HEK293 (cell line): ENCODE measurements around the gene RAB21.

ENCODE experiments used
- CTCF ChIA-PET: fragments of 350-600 bp; formaldehyde crosslinking; extraction: SDS; loops from one replicate; lab custom pipeline; 2021; ENCODE audit warnings: antibody characterized with exemption; lab: Yijun Ruan, JAX
- POLR2A ChIA-PET: fragments of 300-600 bp; formaldehyde crosslinking; extraction: SDS; loops from one replicate; lab custom pipeline; 2020; ENCODE audit warnings: antibody characterized with exemption, inconsistent platforms; lab: Yijun Ruan, JAX
- H3K27ac ChIP-seq: fragments of 200-500 bp; sonication (Bioruptor generic); 2 replicates; pipeline ENCODE4 v1.5.1; 2014; ENCODE audit warnings: low read depth, low read length, control low read depth, inconsistent platforms; ENCODE audit errors: extremely low read depth
- H3K36me3 ChIP-seq, 2 experiments: fragments of 200-500 bp in 1 of 2; sonication (Bioruptor generic) in 1 of 2; 1 replicate in 1 of 2; 2 replicates in 1 of 2; pipeline ENCODE4 v1.5.1; 2014 to 2017; ENCODE audit warnings: inconsistent platforms in 2 of 2, low read length in 2 of 2; ENCODE audit not compliant: control insufficient read depth in 2 of 2, insufficient read depth in 1 of 2
- H3K4me1 ChIP-seq: fragments of 200-500 bp; sonication (Bioruptor generic); 2 replicates; pipeline ENCODE4 v1.5.1; 2014; ENCODE audit warnings: mild to moderate bottlenecking, low read length, inconsistent platforms; ENCODE audit not compliant: control insufficient read depth, insufficient read depth
- H3K4me3 ChIP-seq: 2 replicates; pipeline ENCODE4 v1.5.1; 2011; ENCODE audit warnings: low read depth, mild to moderate bottlenecking, control low read depth, low read length, moderate library complexity
- H3K9me3 ChIP-seq: fragments of 200-500 bp; sonication (Bioruptor generic); 2 replicates; pipeline ENCODE4 v1.5.1; 2014; ENCODE audit warnings: low read depth, low read length, inconsistent platforms; ENCODE audit not compliant: control insufficient read depth, insufficient read depth
- EGR2 ChIP-seq: fragments of 450-650 bp; formaldehyde crosslinking; IDR thresholded peaks from 2 replicates; pipeline ENCODE4 v1.5.1; 2016; ENCODE audit warnings: low read depth, missing biosample characterization, missing genetic modification characterization
- MZF1 ChIP-seq: fragments of 450-650 bp; formaldehyde crosslinking; IDR thresholded peaks from 2 replicates; pipeline ENCODE4 v1.5.1; 2017; ENCODE audit warnings: missing biosample characterization, missing genetic modification characterization, borderline replicate concordance
- SP3 ChIP-seq: fragments of 450-650 bp; formaldehyde crosslinking; IDR thresholded peaks from 2 replicates; pipeline ENCODE4 v1.5.1; 2016; ENCODE audit warnings: missing biosample characterization, missing genetic modification characterization
- YY2 ChIP-seq: fragments of 450-650 bp; formaldehyde crosslinking; IDR thresholded peaks from 2 replicates; pipeline ENCODE4 v1.5.1; 2016; ENCODE audit warnings: missing biosample characterization, missing genetic modification characterization
- ZBTB17 ChIP-seq: fragments of 450-650 bp; formaldehyde crosslinking; IDR thresholded peaks from 2 replicates; pipeline ENCODE4 v1.5.1; 2016; ENCODE audit warnings: missing biosample characterization, missing genetic modification characterization
- ZBTB21 ChIP-seq: fragments of 450-650 bp; formaldehyde crosslinking; IDR thresholded peaks from 2 replicates; pipeline ENCODE4 v1.5.1; 2017; ENCODE audit warnings: missing biosample characterization, missing genetic modification characterization
- ZBTB8A ChIP-seq: fragments of 450-650 bp; formaldehyde crosslinking; IDR thresholded peaks from 2 replicates; pipeline ENCODE4 v1.5.1; 2016; ENCODE audit warnings: missing biosample characterization, missing genetic modification characterization
- ZEB2 ChIP-seq: fragments of 450-650 bp; formaldehyde crosslinking; IDR thresholded peaks from 2 replicates; pipeline ENCODE4 v1.5.1; 2016; ENCODE audit warnings: missing biosample characterization, missing genetic modification characterization
- ZNF121 ChIP-seq: fragments of 450-650 bp; formaldehyde crosslinking; IDR thresholded peaks from 2 replicates; pipeline ENCODE4 v1.5.1; 2016; ENCODE audit warnings: missing biosample characterization, missing genetic modification characterization
- ZNF174 ChIP-seq: fragments of 450-650 bp; formaldehyde crosslinking; IDR thresholded peaks from 2 replicates; pipeline ENCODE4 v1.5.0; 2017; ENCODE audit warnings: missing biosample characterization, mild to moderate bottlenecking, missing genetic modification characterization
- ZNF391 ChIP-seq: fragments of 450-650 bp; formaldehyde crosslinking; IDR thresholded peaks from 2 replicates; pipeline ENCODE4 v1.5.1; 2016; ENCODE audit warnings: low read depth, missing biosample characterization, missing genetic modification characterization, borderline replicate concordance
- ZNF416 ChIP-seq: fragments of 450-650 bp; formaldehyde crosslinking; IDR thresholded peaks from 2 replicates; pipeline ENCODE4 v1.5.1; 2016; ENCODE audit warnings: missing biosample characterization, missing genetic modification characterization
- ZNF433 ChIP-seq: fragments of 450-650 bp; formaldehyde crosslinking; IDR thresholded peaks from 2 replicates; pipeline ENCODE4 v1.5.1; 2016; ENCODE audit warnings: missing biosample characterization, missing genetic modification characterization, low read depth
- ZNF501 ChIP-seq: fragments of 450-650 bp; formaldehyde crosslinking; IDR thresholded peaks from 2 replicates; pipeline ENCODE4 v1.5.1; 2016; ENCODE audit warnings: missing biosample characterization, missing genetic modification characterization
- ZNF561 ChIP-seq: fragments of 450-650 bp; IDR thresholded peaks from 2 replicates; pipeline ENCODE4 v1.5.1; 2018; ENCODE audit warnings: missing biosample characterization, missing genetic modification characterization, borderline replicate concordance
- ZNF585B ChIP-seq: fragments of 450-650 bp; formaldehyde crosslinking; IDR thresholded peaks from 2 replicates; pipeline ENCODE4 v1.5.1; 2016; ENCODE audit warnings: missing biosample characterization, missing genetic modification characterization
- ZNF629 ChIP-seq: fragments of 450-650 bp; formaldehyde crosslinking; IDR thresholded peaks from 2 replicates; pipeline ENCODE4 v1.5.1; 2017; ENCODE audit warnings: missing biosample characterization, missing genetic modification characterization
- ZNF660 ChIP-seq: fragments of 450-650 bp; IDR thresholded peaks from 2 replicates; pipeline ENCODE4 v1.5.1; 2018; ENCODE audit warnings: missing biosample characterization, mild to moderate bottlenecking, missing genetic modification characterization
- ZNF843 ChIP-seq: fragments of 450-650 bp; formaldehyde crosslinking; IDR thresholded peaks from 2 replicates; pipeline ENCODE4 v1.5.1; 2016; ENCODE audit warnings: missing biosample characterization, missing genetic modification characterization
- ZXDB ChIP-seq: fragments of 450-650 bp; formaldehyde crosslinking; IDR thresholded peaks from 2 replicates; pipeline ENCODE4 v1.5.1; 2016; ENCODE audit warnings: missing biosample characterization, missing genetic modification characterization
- TF ChIP-seq, protein P1 (sequence below): fragments of 450-650 bp; formaldehyde crosslinking; IDR thresholded peaks from 2 replicates; pipeline ENCODE4 v1.5.1; 2016; ENCODE audit warnings: missing biosample characterization, missing genetic modification characterization
- TF ChIP-seq, protein P2 (sequence below): fragments of 450-650 bp; formaldehyde crosslinking; IDR thresholded peaks from 2 replicates; pipeline ENCODE4 v1.5.1; 2017; ENCODE audit warnings: missing biosample characterization, missing genetic modification characterization
- TF ChIP-seq, protein P3 (sequence below): fragments of 450-650 bp; formaldehyde crosslinking; IDR thresholded peaks from 2 replicates; pipeline ENCODE4 v1.5.1; 2016; ENCODE audit warnings: missing biosample characterization, missing genetic modification characterization
- TF ChIP-seq, protein P4 (sequence below): fragments of 450-650 bp; formaldehyde crosslinking; IDR thresholded peaks from 2 replicates; pipeline ENCODE4 v1.5.1; 2016; ENCODE audit warnings: missing biosample characterization, missing genetic modification characterization
- TF ChIP-seq, protein P5 (sequence below): fragments of 450-650 bp; formaldehyde crosslinking; IDR thresholded peaks from 2 replicates; pipeline ENCODE4 v1.5.1; 2016; ENCODE audit warnings: missing biosample characterization, missing genetic modification characterization
- TF ChIP-seq, protein P6 (sequence below): fragments of 450-650 bp; formaldehyde crosslinking; IDR thresholded peaks from 2 replicates; pipeline ENCODE4 v1.5.1; 2016; ENCODE audit warnings: missing biosample characterization, missing genetic modification characterization

Gene RAB21, protein sequence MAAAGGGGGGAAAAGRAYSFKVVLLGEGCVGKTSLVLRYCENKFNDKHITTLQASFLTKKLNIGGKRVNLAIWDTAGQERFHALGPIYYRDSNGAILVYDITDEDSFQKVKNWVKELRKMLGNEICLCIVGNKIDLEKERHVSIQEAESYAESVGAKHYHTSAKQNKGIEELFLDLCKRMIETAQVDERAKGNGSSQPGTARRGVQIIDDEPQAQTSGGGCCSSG

DNA sequence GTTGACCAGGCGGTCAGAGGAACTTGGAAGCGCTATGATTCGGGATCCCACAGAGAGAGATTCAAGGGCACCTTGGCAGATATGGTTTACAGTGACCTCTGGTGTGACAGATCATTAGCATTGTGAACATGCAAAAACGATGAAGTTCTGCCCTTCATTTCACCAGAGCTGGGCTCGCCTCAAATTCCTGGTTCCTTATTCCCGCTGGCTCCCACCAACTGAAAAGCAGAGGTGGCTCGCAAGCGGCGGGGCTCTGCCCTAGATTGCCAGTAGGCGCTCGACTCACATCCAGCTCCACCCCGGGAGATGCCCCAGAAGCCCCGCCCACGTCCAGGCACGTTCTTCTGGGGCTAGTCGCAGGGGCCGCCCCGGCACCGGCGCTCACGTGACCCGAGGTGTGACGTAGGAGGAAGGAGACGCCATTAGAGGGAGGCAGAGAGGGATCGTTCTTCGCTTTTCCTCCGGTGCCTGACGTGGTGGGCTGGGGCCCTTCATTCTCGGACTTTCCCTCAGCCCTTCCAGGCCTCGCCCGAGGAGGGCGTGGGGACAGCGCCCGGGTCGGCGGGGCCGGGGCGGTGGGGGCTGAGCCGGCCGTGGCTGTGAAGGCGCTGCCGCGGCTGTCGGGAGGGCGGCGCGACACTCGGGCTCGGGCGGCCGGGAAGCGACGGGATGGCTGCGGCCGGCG, at the start of gene RAB21:
Gene RAB21 (plus strand): TSS at position 403 of the 685 bp plus-strand sequence. CDS start 267 bp downstream, at position 670.
- Histone ChIP-seq H3K4me1 (no peaks in the 10 kb centered on the region), H3K27ac (peak within 1 kb of the TSS; percentile 67), H3K4me3 (peak within 1 kb of the TSS; percentile 92), H3K9me3 (no peaks in the 10 kb centered on the region), H3K36me3 (peaks cover 9 to 29% of the 10 kb centered on the region in 2 experiments; a peak in 2 of 3 replicates)
- ChIA-PET POLR2A (interaction anchor here (0.5 to 2.8 kb wide), 11 partner anchors 9 to 123 kb away, joined by 3 to 16 read pairs (median 3); partner anchors contain the start of genes THAP2, TMEM19 and ZFC3H1), CTCF (interaction anchor here (0.7 to 0.8 kb wide), 2 partner anchors 16 to 91 kb away, joined by 3 read pairs; partner anchors contain the start of genes THAP2 and ZFC3H1)
- TF ChIP-seq ZNF585B (no peak), ZNF501 (tag by site-specific recombination) (peak; percentile 30; the same call in 1 of the 2 replicates), ZBTB21 (tag by site-specific recombination) (peak; percentile 94), ZXDB (peak; percentile 98), ZBTB8A (tag by site-specific recombination) (peak; percentile 95), ZNF660 (tag by site-specific recombination) (0 out of 2 replicates have a peak, but pooled peaks have one; percentile 11), ZNF416 (tag by site-specific recombination) (0 out of 2 replicates have a peak, but pooled peaks have one; percentile 33), ZBTB17 (tag by site-specific recombination) (peak; percentile 91), ZNF121 (tag by site-specific recombination) (no peak), ZNF843 (tag by site-specific recombination) (0 out of 2 replicates have a peak, but pooled peaks have one; percentile 41), ZEB2 (tag by site-specific recombination) (peak; percentile 86), ZNF391 (tag by site-specific recombination) (no peak), ZNF561 (tag by site-specific recombination) (peak; percentile 85), EGR2 (tag by site-specific recombination) (peak; percentile 85), YY2 (no peak), SP3 (tag by site-specific recombination) (peak; percentile 81), ZNF629 (tag by site-specific recombination) (peak; percentile 98), MZF1 (tag by site-specific recombination) (no peak), ZNF433 (tag by site-specific recombination) (no peak), ZNF174 (no peak)
- TF ChIP-seq, protein P1, sequence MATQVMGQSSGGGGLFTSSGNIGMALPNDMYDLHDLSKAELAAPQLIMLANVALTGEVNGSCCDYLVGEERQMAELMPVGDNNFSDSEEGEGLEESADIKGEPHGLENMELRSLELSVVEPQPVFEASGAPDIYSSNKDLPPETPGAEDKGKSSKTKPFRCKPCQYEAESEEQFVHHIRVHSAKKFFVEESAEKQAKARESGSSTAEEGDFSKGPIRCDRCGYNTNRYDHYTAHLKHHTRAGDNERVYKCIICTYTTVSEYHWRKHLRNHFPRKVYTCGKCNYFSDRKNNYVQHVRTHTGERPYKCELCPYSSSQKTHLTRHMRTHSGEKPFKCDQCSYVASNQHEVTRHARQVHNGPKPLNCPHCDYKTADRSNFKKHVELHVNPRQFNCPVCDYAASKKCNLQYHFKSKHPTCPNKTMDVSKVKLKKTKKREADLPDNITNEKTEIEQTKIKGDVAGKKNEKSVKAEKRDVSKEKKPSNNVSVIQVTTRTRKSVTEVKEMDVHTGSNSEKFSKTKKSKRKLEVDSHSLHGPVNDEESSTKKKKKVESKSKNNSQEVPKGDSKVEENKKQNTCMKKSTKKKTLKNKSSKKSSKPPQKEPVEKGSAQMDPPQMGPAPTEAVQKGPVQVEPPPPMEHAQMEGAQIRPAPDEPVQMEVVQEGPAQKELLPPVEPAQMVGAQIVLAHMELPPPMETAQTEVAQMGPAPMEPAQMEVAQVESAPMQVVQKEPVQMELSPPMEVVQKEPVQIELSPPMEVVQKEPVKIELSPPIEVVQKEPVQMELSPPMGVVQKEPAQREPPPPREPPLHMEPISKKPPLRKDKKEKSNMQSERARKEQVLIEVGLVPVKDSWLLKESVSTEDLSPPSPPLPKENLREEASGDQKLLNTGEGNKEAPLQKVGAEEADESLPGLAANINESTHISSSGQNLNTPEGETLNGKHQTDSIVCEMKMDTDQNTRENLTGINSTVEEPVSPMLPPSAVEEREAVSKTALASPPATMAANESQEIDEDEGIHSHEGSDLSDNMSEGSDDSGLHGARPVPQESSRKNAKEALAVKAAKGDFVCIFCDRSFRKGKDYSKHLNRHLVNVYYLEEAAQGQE (tag by site-specific recombination) = no peak
- TF ChIP-seq, protein P2, sequence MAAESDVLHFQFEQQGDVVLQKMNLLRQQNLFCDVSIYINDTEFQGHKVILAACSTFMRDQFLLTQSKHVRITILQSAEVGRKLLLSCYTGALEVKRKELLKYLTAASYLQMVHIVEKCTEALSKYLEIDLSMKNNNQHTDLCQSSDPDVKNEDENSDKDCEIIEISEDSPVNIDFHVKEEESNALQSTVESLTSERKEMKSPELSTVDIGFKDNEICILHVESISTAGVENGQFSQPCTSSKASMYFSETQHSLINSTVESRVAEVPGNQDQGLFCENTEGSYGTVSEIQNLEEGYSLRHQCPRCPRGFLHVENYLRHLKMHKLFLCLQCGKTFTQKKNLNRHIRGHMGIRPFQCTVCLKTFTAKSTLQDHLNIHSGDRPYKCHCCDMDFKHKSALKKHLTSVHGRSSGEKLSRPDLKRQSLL (tag by site-specific recombination) = peak; percentile 25; the same call in 1 of the 2 replicates
- TF ChIP-seq, protein P3, sequence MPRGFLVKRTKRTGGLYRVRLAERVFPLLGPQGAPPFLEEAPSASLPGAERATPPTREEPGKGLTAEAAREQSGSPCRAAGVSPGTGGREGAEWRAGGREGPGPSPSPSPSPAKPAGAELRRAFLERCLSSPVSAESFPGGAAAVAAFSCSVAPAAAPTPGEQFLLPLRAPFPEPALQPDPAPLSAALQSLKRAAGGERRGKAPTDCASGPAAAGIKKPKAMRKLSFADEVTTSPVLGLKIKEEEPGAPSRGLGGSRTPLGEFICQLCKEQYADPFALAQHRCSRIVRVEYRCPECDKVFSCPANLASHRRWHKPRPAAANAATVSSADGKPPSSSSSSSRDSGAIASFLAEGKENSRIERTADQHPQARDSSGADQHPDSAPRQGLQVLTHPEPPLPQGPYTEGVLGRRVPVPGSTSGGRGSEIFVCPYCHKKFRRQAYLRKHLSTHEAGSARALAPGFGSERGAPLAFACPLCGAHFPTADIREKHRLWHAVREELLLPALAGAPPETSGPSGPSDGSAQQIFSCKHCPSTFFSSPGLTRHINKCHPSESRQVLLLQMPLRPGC (tag by site-specific recombination) = 0 out of 2 replicates have a peak, but pooled peaks have one; percentile 38
- TF ChIP-seq, protein P4, sequence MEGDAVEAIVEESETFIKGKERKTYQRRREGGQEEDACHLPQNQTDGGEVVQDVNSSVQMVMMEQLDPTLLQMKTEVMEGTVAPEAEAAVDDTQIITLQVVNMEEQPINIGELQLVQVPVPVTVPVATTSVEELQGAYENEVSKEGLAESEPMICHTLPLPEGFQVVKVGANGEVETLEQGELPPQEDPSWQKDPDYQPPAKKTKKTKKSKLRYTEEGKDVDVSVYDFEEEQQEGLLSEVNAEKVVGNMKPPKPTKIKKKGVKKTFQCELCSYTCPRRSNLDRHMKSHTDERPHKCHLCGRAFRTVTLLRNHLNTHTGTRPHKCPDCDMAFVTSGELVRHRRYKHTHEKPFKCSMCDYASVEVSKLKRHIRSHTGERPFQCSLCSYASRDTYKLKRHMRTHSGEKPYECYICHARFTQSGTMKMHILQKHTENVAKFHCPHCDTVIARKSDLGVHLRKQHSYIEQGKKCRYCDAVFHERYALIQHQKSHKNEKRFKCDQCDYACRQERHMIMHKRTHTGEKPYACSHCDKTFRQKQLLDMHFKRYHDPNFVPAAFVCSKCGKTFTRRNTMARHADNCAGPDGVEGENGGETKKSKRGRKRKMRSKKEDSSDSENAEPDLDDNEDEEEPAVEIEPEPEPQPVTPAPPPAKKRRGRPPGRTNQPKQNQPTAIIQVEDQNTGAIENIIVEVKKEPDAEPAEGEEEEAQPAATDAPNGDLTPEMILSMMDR = peak; percentile 80
- TF ChIP-seq, protein P5, sequence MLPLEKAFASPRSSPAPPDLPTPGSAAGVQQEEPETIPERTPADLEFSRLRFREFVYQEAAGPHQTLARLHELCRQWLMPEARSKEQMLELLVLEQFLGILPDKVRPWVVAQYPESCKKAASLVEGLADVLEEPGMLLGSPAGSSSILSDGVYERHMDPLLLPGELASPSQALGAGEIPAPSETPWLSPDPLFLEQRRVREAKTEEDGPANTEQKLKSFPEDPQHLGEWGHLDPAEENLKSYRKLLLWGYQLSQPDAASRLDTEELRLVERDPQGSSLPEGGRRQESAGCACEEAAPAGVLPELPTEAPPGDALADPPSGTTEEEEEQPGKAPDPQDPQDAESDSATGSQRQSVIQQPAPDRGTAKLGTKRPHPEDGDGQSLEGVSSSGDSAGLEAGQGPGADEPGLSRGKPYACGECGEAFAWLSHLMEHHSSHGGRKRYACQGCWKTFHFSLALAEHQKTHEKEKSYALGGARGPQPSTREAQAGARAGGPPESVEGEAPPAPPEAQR (tag by site-specific recombination) = no peak
- TF ChIP-seq, protein P6, sequence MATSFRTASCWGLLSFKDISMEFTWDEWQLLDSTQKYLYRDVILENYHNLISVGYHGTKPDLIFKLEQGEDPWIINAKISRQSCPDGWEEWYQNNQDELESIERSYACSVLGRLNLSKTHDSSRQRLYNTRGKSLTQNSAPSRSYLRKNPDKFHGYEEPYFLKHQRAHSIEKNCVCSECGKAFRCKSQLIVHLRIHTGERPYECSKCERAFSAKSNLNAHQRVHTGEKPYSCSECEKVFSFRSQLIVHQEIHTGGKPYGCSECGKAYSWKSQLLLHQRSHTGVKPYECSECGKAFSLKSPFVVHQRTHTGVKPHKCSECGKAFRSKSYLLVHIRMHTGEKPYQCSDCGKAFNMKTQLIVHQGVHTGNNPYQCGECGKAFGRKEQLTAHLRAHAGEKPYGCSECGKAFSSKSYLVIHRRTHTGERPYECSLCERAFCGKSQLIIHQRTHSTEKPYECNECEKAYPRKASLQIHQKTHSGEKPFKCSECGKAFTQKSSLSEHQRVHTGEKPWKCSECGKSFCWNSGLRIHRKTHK (tag by site-specific recombination) = no peak
